ENCODE results near the gene PLXNA4. TPM values are rescaled to one million over a fixed set of nuclear protein-coding genes. Genes with fewer than 3 reads are reported as not detected.

The PLXNA4 gene
- total RNA-seq, 2 donors from 2014 or later, result 24.0 to 42.7 TPM

- Mint-ChIP-seq H3K36me3 (ENCODE audit: low read depth) (no peaks in the 10 kb centered on the region), H3K4me1 (peaks cover 11% of the 10 kb centered on the region), H3K4me3 (no peak overlapping the region), H3K9me3 (no peaks in the 10 kb centered on the region), H3K27me3 (ENCODE audit: insufficient read depth) (no peaks in the 10 kb centered on the region), H3K27ac (no peak overlapping the region)
- no peaks in the 10 kb centered on the region for H3K27me3 ChIP-seq (ENCODE audit: control insufficient read depth, insufficient read depth, low read length, poor library complexity, severe bottlenecking)
- WGBS, 2 experiments (ENCODE audit: insufficient coverage in 1 of 2, insufficient read length in 1 of 2), result 89 to 100% methylated on average over 1 to 4 of the region's 5 CpGs
- DNase-seq, result no peak
- H3K9me3 ChIP-seq (ENCODE audit: control insufficient read depth, low read length), result no peaks in the 10 kb centered on the region
- no peak overlapping the region for H3K9ac ChIP-seq (ENCODE audit: extremely low read depth, low read length, poor library complexity, severe bottlenecking)
- no peak overlapping the region for H3K27ac ChIP-seq (ENCODE audit: low read depth, low read length)
- H3K4me3 ChIP-seq (ENCODE audit: low read length), result no peak overlapping the region
- H3K4me1 ChIP-seq (ENCODE audit: control insufficient read depth, insufficient read depth, low read length), result peaks cover 5% of the 10 kb centered on the region
- TF ChIP-seq, protein P1, sequence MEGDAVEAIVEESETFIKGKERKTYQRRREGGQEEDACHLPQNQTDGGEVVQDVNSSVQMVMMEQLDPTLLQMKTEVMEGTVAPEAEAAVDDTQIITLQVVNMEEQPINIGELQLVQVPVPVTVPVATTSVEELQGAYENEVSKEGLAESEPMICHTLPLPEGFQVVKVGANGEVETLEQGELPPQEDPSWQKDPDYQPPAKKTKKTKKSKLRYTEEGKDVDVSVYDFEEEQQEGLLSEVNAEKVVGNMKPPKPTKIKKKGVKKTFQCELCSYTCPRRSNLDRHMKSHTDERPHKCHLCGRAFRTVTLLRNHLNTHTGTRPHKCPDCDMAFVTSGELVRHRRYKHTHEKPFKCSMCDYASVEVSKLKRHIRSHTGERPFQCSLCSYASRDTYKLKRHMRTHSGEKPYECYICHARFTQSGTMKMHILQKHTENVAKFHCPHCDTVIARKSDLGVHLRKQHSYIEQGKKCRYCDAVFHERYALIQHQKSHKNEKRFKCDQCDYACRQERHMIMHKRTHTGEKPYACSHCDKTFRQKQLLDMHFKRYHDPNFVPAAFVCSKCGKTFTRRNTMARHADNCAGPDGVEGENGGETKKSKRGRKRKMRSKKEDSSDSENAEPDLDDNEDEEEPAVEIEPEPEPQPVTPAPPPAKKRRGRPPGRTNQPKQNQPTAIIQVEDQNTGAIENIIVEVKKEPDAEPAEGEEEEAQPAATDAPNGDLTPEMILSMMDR (conservative IDR thresholded peaks at IDR 0.05), result no peak
- H3K36me3 ChIP-seq (ENCODE audit: control insufficient read depth, insufficient read depth, low read length), result no peaks in the 10 kb centered on the region
Measured at GRCh38 chr7:132345030-132345429, 231.2 kb downstream of the PLXNA4 start.

DNA sequence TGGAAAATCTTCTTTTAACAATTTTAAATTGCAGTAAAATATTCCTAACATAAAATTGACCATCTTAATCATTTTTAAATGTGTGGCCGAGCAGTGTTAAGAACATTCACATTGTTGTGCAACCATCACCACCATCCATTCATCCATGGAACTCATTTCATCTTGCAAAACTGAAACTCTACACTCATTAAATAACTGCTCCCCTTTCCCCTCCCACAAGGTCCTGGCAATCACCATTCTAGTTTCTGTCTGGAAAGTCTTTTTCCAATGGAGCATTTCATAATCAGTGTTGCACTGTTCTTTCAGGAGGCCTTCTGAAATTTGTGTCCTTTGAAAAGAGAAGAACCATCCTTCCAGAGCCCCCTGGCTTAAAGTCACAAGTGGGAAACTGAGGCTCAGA, 233.1 kb downstream of the PLXNA4 start:
- no peaks in the 10 kb centered on the region for H3K27me3 Mint-ChIP-seq (ENCODE audit: insufficient read depth)
- no peaks in the 10 kb centered on the region for H3K9me3 Mint-ChIP-seq
- peaks cover 10% of the 10 kb centered on the region for H3K4me1 Mint-ChIP-seq

DNA sequence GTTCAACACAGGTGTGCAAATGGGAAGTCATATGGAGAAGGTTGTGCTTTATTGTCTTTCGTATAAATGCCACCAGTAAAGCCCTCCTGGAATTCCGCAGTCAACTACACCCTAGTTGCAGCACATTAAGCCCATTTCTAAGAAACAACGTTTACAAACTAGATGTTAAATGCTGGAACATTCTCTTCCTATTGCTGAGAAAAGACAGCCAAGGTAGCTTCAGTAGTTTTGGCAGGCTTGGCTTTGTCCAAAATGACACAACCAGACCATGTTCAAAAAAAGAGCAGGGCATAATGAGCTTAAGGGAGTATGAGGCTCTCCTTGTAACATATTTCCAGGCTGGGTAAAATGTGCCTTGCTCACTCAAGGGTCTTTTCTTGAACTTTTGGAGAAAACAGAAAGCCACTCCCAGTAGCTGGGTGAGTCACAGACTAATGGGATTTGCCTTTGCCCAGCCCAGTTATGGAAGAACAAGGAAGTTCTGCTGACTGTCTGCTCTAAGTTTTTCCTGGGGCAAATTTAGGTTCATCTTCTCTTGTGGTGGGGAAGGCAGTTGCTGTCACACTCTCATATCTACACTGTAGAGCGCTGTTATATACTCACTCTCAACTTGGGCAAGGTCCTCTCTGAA, 238.7 kb downstream of the PLXNA4 start:
- no peak overlapping the region for H3K9ac ChIP-seq (ENCODE audit: extremely low read depth, low read length, poor library complexity, severe bottlenecking)
- H3K4me3 ChIP-seq (ENCODE audit: low read length), result no peak overlapping the region
- no peak overlapping the region for H3K4me3 Mint-ChIP-seq
- no peaks in the 10 kb centered on the region for H3K27me3 ChIP-seq (ENCODE audit: control insufficient read depth, insufficient read depth, low read length, poor library complexity, severe bottlenecking)
- no peaks in the 10 kb centered on the region for H3K4me1 ChIP-seq (ENCODE audit: control insufficient read depth, insufficient read depth, low read length)
- no peak for DNase-seq
- H3K4me1 Mint-ChIP-seq, result no peaks in the 10 kb centered on the region
- H3K27ac Mint-ChIP-seq, result no peak overlapping the region
- H3K9me3 Mint-ChIP-seq, result no peaks in the 10 kb centered on the region
- no peaks in the 10 kb centered on the region for H3K36me3 Mint-ChIP-seq (ENCODE audit: low read depth)
- WGBS, 2 experiments (ENCODE audit: insufficient coverage in 1 of 2, insufficient read length in 1 of 2), result 88 to 92% methylated on average over 2 to 4 of the region's 4 CpGs
- H3K9me3 ChIP-seq (ENCODE audit: control insufficient read depth, low read length), result no peaks in the 10 kb centered on the region
- H3K36me3 ChIP-seq (ENCODE audit: control insufficient read depth, insufficient read depth, low read length), result no peaks in the 10 kb centered on the region
- TF ChIP-seq, protein P1 (conservative IDR thresholded peaks at IDR 0.05), result no peak
- H3K27me3 Mint-ChIP-seq (ENCODE audit: insufficient read depth), result no peaks in the 10 kb centered on the region
- no peak overlapping the region for H3K27ac ChIP-seq (ENCODE audit: low read depth, low read length)

More for the DNA sequence above, 233.1 kb downstream of the PLXNA4 start:
- no peak overlapping the region for H3K4me3 Mint-ChIP-seq
- H3K27me3 ChIP-seq (ENCODE audit: control insufficient read depth, insufficient read depth, low read length, poor library complexity, severe bottlenecking), result no peaks in the 10 kb centered on the region
- H3K27ac Mint-ChIP-seq, result no peak overlapping the region
- H3K36me3 ChIP-seq (ENCODE audit: control insufficient read depth, insufficient read depth, low read length), result no peaks in the 10 kb centered on the region
- no peak overlapping the region for H3K9ac ChIP-seq (ENCODE audit: extremely low read depth, low read length, poor library complexity, severe bottlenecking)
- H3K27ac ChIP-seq (ENCODE audit: low read depth, low read length), result no peak overlapping the region
- H3K36me3 Mint-ChIP-seq (ENCODE audit: low read depth), result no peaks in the 10 kb centered on the region
- DNase-seq, result no peak
- no peak overlapping the region for H3K4me3 ChIP-seq (ENCODE audit: low read length)
- TF ChIP-seq, protein P1 (conservative IDR thresholded peaks at IDR 0.05), result no peak
- WGBS, 2 experiments (ENCODE audit: insufficient coverage in 1 of 2, insufficient read length in 1 of 2), result 90 to 100% methylated on average over 1 of the region's 1 CpG
- no peaks in the 10 kb centered on the region for H3K9me3 ChIP-seq (ENCODE audit: control insufficient read depth, low read length)
- H3K4me1 ChIP-seq (ENCODE audit: control insufficient read depth, insufficient read depth, low read length), result peaks cover 5% of the 10 kb centered on the region

Data from endodermal cell (in vitro differentiated cells).